Measurements from ENCODE around the gene CALCOCO1. TPM values are rescaled to one million over a fixed set of nuclear protein-coding genes. Genes with fewer than 3 reads are reported as not detected.

Gene CALCOCO1
- total RNA-seq, 1 donor from 2014 or later: 258 TPM

- Histone ChIP-seq H3K4me3 (peak overlapping the region; percentile 7 to 50), H3K4me1 (peaks cover 3 to 23% of the 10 kb centered on the region in 2 donors), H3K27ac (peak overlapping the region; percentile 90 to 91), H3K36me3 (peaks cover 7 to 10% of the 10 kb centered on the region in 2 donors), H3K9me3 (no peaks in the 10 kb centered on the region), H3K27me3 (no peaks in the 10 kb centered on the region)
- intact Hi-C loops (cut with DNase I): loop anchor here (2.0 kb wide), 2 partner anchors 18 to 32 kb away; partner anchors contain the start of genes ATF7 and ATP5MC2
- no peak for TF ChIP-seq CTCF (IDR thresholded peaks at IDR 0.05)
- peak in 1 of 2 donors; percentile 81 for DNase-seq (ENCODE audit: low spot score in 2 of 2)
Measured at GRCh38 chr12:53659011-53659551, 68.2 kb downstream of the CALCOCO1 start.

Other genes starting within 250 kb of the CALCOCO1 start
- 20.8 TPM for gene MAP3K12, start 228.0 kb downstream of the CALCOCO1 start, total RNA-seq
- 32.9 TPM for gene TARBP2, start 226.2 kb downstream of the CALCOCO1 start, total RNA-seq
- 2.8 TPM for gene NPFF, start 220.0 kb downstream of the CALCOCO1 start, total RNA-seq
- gene ATF7, start 101.1 kb downstream of the CALCOCO1 start, total RNA-seq: 67.6 TPM
- 284 TPM for gene ATP5MC2, start 51.4 kb downstream of the CALCOCO1 start, total RNA-seq
- not detected for gene CISTR, start 24.5 kb upstream of the CALCOCO1 start, total RNA-seq
- gene HOXC13, start 211.4 kb upstream of the CALCOCO1 start, total RNA-seq: not detected
- not detected for gene HOXC12, start 227.5 kb upstream of the CALCOCO1 start, total RNA-seq
- 0.32 TPM for gene HOXC11, start 245.7 kb upstream of the CALCOCO1 start, total RNA-seq
- not detected for gene HOTAIR, start 247.5 kb upstream of the CALCOCO1 start, total RNA-seq